ENCODE data around the gene APBA3.

APBA3 gene

DNA sequence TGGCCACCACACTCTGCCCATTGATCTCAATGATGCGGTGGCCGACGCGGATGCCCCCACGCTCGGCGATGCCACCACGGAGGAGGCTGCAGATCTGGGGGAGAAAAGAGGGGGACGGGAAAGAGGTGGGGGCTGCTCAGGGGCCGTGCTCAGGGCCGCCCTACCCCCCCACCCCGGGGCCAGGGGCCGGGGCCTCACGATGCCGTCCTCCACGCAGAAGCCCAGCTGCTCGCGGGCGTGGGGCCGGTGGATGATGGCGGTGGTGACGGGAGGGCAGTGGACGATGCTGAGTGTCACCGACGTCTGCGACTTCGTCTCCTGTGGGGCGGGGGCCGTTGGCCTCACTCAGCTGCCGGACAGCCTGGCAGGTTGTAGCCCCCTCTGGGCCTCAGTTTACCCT lies 10.3 kb downstream of the APBA3 start:
- Mint-ChIP-seq H3K27me3 (peaks cover 5% of the 10 kb centered on the region), H3K9me3 (no peaks in the 10 kb centered on the region), H3K27ac (no peak overlapping the region), H3K4me1 (peaks cover 14% of the 10 kb centered on the region), H3K4me3 (no peak overlapping the region), H3K36me3 (peaks cover 45% of the 10 kb centered on the region)
- no peak for ATAC-seq

DNA sequence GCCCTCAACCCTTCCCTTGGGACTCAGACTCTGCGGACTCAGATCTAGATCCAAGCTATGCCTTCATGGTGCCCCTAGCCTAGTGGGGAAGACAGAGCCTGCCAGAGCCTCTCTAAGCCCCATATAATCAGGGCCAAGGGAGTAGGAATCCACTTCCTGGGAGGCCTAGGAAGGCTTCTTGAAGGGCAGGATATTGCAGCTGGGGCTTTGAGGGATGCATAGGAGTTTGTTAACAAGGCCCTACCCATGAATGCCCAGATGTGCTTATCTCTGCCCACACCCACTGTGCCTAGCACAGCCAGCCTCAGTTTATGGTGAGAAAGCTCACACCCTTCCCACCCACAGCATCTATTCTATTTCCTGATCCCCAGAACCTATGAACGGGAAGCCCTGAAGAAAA lies 11.3 kb downstream of the APBA3 start:
- Mint-ChIP-seq H3K4me3 (no peak overlapping the region), H3K4me1 (peaks cover 7% of the 10 kb centered on the region)
- ATAC-seq = no peak

DNA sequence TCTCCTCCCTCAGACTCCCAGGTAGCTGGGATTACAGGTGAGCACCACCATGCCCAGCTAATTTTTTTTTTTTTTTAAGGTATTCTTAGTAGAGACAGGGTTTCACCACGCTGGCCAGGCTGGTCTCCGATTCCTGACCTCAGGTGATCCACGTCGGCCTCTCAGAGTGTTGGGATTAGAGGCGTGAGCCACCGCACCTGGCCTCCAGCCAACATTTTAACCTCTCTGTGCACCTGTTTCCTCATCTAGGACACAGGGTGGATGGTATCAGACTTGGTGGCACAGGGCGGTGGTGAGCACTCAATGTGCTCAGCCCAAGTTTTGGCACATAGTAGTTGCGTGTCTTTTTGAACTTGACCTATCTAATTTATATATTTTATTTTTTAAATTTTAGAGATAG lies 12.5 kb downstream of the APBA3 start:
- no peak for ATAC-seq
- H3K4me1 Mint-ChIP-seq = no peaks in the 10 kb centered on the region
- no peak overlapping the region for H3K4me3 Mint-ChIP-seq
- H3K9me3 Mint-ChIP-seq = no peaks in the 10 kb centered on the region
- H3K27ac Mint-ChIP-seq = no peak overlapping the region
- H3K27me3 Mint-ChIP-seq = peaks cover 7% of the 10 kb centered on the region
- peaks cover 34% of the 10 kb centered on the region for H3K36me3 Mint-ChIP-seq

More for the DNA sequence above, 11.3 kb downstream of the APBA3 start:
- Mint-ChIP-seq H3K9me3 (no peaks in the 10 kb centered on the region), H3K36me3 (peaks cover 44% of the 10 kb centered on the region), H3K27ac (no peak overlapping the region), H3K27me3 (peaks cover 7% of the 10 kb centered on the region)

DNA sequence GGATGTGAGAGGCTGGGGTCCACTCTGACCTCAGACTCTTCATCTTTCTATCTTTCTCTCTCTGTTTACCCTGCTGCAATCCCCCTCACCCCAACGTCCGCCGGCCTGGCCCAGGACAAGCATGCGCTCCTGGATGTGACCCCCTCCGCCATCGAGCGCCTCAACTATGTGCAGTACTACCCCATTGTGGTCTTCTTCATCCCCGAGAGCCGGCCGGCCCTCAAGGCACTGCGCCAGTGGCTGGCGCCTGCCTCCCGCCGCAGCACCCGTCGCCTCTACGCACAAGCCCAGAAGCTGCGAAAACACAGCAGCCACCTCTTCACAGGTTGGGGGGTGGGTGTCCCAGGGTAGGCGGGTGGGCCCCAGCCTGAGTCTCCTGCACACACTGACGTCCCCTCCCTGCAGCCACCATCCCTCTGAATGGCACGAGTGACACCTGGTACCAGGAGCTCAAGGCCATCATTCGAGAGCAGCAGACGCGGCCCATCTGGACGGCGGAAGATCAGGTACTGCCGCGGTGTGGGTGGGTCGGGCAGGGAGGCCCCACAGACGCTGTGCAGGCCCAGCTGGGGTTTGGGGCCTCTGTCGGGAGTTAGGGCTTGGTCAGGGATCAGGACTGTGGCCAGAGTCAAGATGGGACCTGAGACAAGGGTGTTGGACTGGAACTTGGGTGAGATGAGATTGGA lies 15.0 kb downstream of the APBA3 start:
- Mint-ChIP-seq H3K27me3 (peaks cover 7% of the 10 kb centered on the region), H3K9me3 (no peaks in the 10 kb centered on the region), H3K4me1 (no peaks in the 10 kb centered on the region), H3K36me3 (peaks cover 21% of the 10 kb centered on the region), H3K27ac (no peak overlapping the region), H3K4me3 (no peak overlapping the region)
- ATAC-seq = no peak

DNA sequence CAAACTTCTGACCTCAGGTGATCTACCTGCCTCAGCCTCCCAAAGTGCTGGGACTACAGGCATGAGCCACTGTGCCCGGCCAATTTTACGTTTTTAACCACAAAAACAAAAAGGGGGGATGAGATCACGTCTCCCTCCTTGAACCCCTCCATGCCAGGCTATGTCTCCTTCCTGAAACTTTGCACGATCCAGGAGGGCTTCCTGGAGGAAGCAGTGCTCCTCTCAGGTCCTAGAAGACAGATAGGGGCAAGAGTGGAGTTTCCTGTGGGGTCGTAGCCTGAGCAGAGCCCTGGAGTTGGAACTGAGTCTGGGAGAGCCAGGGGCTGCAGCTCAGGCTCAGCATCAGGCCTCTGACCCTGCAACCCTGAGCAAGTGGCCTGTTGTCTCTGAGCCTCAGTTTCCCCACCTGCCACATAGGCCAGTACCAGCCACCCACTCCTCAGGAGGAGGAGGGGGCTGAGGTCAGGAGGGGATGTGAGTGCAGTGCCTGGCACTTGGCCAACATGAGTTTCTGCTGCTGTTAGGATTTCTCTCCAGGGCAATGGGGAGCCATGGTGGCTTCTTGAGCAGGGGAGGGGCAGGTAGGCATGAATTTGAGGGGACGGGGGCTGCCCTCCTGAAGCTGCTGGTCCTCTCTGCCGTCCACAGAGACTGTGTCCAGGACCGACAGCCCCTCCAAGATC lies 16.0 kb downstream of the APBA3 start:
- Mint-ChIP-seq H3K9me3 (no peaks in the 10 kb centered on the region), H3K27me3 (peaks cover 7% of the 10 kb centered on the region), H3K36me3 (peaks cover 12% of the 10 kb centered on the region), H3K4me3 (no peak overlapping the region), H3K27ac (no peak overlapping the region), H3K4me1 (no peaks in the 10 kb centered on the region)
- ATAC-seq = no peak

DNA sequence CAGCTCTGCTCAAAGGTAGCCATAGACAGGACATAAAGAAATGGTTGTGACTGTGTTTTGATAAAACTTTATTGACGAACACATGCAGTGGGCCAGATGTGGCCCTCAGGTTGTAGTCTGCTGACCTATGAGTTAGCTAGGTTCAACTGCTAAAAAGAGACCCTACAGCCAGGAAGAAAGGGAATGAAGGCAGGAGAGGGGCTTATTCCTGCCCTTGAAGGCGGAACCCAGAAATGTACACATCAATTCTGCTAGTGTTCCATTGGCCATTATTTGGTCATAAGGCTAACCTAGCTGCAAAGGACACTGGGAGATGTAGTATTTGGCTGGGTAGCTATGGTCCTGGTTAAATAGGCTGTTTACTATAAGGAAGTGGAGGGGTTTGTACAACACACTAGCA lies 18.0 kb downstream of the APBA3 start:
- Mint-ChIP-seq H3K9me3 (no peaks in the 10 kb centered on the region), H3K4me3 (no peak overlapping the region), H3K36me3 (no peaks in the 10 kb centered on the region), H3K4me1 (no peaks in the 10 kb centered on the region), H3K27ac (no peak overlapping the region), H3K27me3 (peaks cover 14% of the 10 kb centered on the region)
- ATAC-seq = no peak

DNA sequence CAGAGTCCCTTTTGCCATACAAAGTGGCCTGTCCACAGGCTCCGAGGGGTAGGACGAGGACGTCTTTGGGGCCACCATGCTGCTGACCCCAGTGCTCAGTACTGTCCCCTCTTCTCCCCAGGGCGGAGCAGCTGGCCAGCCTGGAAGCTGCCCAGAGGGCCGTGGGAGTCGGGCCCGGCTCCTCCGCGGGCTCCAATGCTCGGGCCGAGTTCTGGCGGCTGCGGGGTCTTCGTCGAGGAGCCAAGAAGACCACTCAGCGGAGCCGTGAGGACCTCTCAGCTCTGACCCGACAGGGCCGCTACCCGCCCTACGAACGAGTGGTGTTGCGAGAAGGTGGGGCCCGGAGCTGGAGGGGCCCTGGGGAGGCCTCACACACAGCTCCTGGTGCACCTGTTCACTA lies 21.1 kb downstream of the APBA3 start:
- Mint-ChIP-seq H3K36me3 (no peaks in the 10 kb centered on the region), H3K9me3 (no peaks in the 10 kb centered on the region), H3K4me1 (no peaks in the 10 kb centered on the region), H3K27ac (no peak overlapping the region), H3K4me3 (no peak overlapping the region), H3K27me3 (peaks cover 32% of the 10 kb centered on the region)
- ATAC-seq = no peak

DNA sequence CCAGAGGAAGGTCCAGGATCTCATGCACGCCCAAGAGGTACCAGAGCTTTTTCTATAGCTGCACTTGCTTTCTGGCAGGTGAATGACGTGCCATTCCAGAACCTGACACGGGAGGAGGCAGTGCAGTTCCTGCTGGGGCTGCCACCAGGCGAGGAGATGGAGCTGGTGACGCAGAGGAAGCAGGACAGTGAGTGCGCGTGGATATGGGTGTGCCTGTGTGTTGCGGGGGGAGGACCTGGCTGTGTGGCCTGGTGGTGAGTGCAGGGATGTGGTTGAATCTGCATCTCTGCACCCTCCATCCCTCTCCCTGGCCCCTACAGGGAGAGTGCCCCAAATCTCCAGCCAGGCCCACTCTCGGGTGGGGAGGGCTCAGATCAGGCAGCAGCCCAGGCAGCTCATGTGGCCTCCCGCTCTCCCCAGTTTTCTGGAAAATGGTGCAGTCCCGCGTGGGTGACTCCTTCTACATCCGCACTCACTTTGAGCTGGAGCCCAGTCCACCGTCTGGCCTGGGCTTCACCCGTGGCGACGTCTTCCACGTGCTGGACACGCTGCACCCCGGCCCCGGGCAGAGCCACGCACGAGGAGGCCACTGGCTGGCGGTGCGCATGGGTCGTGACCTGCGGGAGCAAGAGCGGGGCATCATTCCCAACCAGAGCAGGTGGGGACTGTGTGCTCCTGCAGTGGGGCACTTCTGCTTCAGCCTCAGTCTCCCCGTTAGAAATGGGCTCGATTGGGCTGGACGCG lies 22.8 kb downstream of the APBA3 start:
- H3K4me3 Mint-ChIP-seq = no peak overlapping the region
- H3K36me3 Mint-ChIP-seq = no peaks in the 10 kb centered on the region
- no peak overlapping the region for H3K27ac Mint-ChIP-seq
- no peaks in the 10 kb centered on the region for H3K4me1 Mint-ChIP-seq
- peaks cover 34% of the 10 kb centered on the region for H3K27me3 Mint-ChIP-seq
- no peak for ATAC-seq
- no peaks in the 10 kb centered on the region for H3K9me3 Mint-ChIP-seq

DNA sequence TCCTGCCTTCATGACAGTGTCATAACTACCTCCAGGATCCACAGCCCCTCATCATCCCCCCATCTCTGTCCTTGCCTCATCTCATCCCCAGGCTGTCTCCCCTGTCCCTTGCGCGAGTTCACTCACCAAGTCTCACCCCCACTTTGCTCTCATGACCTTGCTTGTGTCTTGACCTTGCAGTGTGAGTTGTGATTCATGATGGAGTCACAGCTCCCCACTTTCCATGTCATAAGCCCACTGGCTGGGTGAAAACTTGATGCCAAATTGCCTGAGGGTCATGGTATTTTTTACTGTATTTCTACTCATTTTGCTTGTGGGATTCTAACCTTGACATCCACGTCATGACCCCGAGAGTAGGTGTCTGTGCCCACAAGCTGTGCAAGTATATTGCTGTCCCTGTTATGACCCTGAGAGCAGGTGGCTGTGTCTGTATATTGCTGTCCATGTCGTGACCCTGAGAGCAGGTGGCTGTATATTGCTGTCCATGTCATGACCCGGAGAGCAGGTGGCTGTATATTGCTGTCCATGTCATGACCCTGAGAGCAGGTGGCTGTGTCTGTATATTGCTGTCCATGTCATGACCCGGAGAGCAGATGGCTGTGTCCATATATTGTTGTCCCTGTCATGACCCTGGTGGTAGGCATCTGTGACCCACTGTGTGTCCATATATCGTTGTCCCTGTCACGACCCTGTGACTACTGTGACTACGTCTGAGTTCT lies 23.8 kb downstream of the APBA3 start:
- no peaks in the 10 kb centered on the region for H3K9me3 Mint-ChIP-seq
- H3K4me1 Mint-ChIP-seq = no peaks in the 10 kb centered on the region
- no peak for ATAC-seq
- H3K36me3 Mint-ChIP-seq = no peaks in the 10 kb centered on the region
- H3K27ac Mint-ChIP-seq = no peak overlapping the region
- H3K4me3 Mint-ChIP-seq = no peak overlapping the region
- peaks cover 34% of the 10 kb centered on the region for H3K27me3 Mint-ChIP-seq

DNA sequence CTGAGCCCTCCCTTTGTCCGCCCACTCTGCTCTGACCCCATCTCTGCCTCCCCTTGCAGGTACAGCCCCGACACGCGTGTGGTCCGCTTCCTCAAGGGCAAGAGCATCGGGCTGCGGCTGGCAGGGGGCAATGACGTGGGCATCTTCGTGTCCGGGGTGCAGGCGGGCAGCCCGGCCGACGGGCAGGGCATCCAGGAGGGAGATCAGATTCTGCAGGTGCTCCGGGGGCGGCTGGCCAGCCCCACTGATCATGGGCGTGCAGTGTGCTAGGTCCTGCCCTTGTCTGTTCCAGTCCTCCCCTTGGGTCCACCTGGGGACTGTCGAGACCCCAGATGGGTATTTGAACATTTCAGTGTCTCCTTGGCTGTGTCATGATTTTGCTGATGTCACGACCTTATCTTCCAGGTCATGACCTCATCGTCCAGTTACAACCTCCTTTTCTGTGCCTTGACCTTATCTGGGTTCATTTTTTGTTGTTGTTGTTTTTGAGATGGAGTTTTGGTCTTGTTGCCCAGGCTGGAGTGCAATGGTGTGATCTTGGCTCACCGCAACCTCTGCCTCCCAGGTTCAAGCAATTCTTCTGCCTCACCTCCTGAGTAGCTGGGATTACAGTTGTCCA lies 25.3 kb downstream of the APBA3 start:
- H3K4me1 Mint-ChIP-seq = no peaks in the 10 kb centered on the region
- no peaks in the 10 kb centered on the region for H3K9me3 Mint-ChIP-seq
- H3K36me3 Mint-ChIP-seq = no peaks in the 10 kb centered on the region
- H3K4me3 Mint-ChIP-seq = no peak overlapping the region
- no peak for ATAC-seq
- peaks cover 34% of the 10 kb centered on the region for H3K27me3 Mint-ChIP-seq
- H3K27ac Mint-ChIP-seq = no peak overlapping the region

DNA sequence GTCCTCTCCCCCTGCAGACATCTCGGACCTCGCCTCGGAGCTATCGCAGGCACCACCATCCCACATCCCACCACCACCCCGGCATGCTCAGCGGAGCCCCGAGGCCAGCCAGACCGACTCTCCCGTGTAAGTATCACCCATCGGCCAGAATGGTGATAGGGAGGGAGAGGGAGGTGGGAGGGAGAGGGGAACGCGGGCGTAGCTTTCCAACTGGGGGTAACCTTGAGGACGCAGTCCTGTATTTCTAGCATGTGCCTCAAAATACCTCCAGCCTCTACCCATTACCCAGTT lies 27.2 kb downstream of the APBA3 start:
- no peak overlapping the region for H3K4me3 Mint-ChIP-seq
- H3K9me3 Mint-ChIP-seq = no peaks in the 10 kb centered on the region

DNA sequence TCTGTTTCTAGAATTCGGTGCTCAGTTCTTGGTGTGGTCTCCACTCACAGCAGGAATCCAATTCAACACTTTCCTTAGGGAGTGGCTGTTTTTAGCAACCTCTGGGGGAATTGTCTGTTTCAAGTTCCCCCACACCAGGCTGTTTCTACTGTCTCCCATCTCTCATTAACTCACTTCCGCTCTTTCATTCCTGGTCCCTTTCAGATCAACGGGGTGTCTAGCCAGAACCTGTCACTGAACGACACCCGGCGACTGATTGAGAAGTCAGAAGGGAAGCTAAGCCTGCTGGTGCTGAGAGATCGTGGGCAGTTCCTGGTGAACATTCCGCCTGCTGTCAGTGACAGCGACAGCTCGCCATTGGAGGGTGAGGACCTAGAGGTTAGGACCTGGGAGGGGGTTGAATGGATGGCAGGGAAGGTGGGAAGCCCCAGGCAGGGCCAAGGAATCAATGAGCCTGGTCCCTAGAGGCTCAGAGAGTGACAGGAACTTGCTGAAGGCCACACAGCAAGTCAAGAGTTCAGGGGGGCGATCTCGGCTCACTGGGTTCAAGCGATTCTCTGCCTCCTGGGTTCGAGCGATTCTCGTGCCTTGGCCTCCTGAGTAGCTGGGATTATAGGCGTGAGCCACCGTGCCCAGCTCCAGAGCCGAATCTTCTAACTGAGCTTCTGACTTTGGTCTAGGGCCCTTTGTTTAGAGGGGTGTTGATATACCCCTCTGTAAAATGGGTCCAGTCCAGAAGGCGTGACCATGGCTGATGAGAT lies 27.8 kb downstream of the APBA3 start:
- no peaks in the 10 kb centered on the region for H3K9me3 Mint-ChIP-seq
- no peak for ATAC-seq
- H3K4me1 Mint-ChIP-seq = no peaks in the 10 kb centered on the region
- no peaks in the 10 kb centered on the region for H3K36me3 Mint-ChIP-seq
- H3K27ac Mint-ChIP-seq = no peak overlapping the region
- H3K4me3 Mint-ChIP-seq = no peak overlapping the region
- H3K27me3 Mint-ChIP-seq = peaks cover 29% of the 10 kb centered on the region

More for the DNA sequence above, 27.2 kb downstream of the APBA3 start:
- ATAC-seq = no peak
- Mint-ChIP-seq H3K27ac (no peak overlapping the region), H3K36me3 (no peaks in the 10 kb centered on the region), H3K27me3 (peaks cover 34% of the 10 kb centered on the region), H3K4me1 (no peaks in the 10 kb centered on the region)

DNA sequence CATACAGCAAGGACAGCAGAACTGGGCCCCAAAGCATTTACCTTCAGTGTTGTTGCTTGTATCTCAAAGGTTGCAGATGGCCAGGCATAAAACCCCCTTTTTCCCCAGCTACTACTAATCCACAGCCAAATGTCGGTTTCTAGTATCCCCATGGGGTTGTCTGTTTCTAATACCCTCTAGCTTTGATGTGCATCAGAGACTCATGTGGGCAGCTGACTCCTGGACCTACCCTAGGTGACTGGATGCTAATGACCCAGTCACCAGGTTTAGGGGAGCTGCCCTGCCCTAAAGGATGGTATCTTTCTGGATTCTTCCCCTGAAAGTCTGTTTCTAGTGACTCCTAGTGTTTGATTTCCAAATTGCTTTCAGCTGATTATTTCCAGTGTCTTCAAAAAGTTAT lies 29.4 kb downstream of the APBA3 start:
- H3K27ac Mint-ChIP-seq = no peak overlapping the region
- H3K4me3 Mint-ChIP-seq = no peak overlapping the region
- no peaks in the 10 kb centered on the region for H3K4me1 Mint-ChIP-seq
- ATAC-seq = no peak
- H3K27me3 Mint-ChIP-seq = peaks cover 14% of the 10 kb centered on the region
- H3K36me3 Mint-ChIP-seq = no peaks in the 10 kb centered on the region
- no peaks in the 10 kb centered on the region for H3K9me3 Mint-ChIP-seq

DNA sequence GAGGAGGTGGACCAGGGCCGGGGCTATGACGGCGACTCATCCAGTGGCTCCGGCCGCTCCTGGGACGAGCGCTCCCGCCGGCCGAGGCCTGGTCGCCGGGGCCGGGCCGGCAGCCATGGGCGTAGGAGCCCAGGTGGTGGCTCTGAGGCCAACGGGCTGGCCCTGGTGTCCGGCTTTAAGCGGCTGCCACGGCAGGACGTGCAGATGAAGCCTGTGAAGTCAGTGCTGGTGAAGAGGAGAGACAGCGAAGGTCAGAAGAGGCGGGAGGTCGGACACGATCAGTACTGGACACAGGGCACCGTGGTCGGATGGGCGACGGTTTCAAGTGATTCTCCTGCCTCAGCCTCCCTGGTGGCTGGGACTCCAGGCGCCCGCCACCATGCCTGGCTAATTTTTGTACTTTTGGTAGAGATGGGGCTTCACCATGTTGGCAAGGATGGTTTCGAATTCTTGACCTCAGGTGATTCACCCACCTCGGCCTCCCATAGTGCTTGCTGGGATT lies 31.0 kb downstream of the APBA3 start:
- no peak for ATAC-seq
- no peaks in the 10 kb centered on the region for H3K36me3 Mint-ChIP-seq
- peaks cover 3% of the 10 kb centered on the region for H3K27me3 Mint-ChIP-seq
- H3K4me1 Mint-ChIP-seq = no peaks in the 10 kb centered on the region
- H3K9me3 Mint-ChIP-seq = no peaks in the 10 kb centered on the region
- no peak overlapping the region for H3K4me3 Mint-ChIP-seq
- no peak overlapping the region for H3K27ac Mint-ChIP-seq

Data from stimulated activated memory B cell treated with anti-CD40 and anti-IgM and Interleukin-4, amounts not matched to agents 10 μg/mL and 1 μg/mL and 100 μg/mL, for 72 hours (primary cell).